Panc1 (cell line): ENCODE data around the gene RALGPS1.

Experiments used
- CTCF ChIP-seq: fragments of 450-650 bp; IDR thresholded peaks from 2 replicates; pipeline ENCODE4 v1.5.1; 2017; ENCODE audit warnings: mild to moderate bottlenecking
- POLR2AphosphoS5 ChIP-seq: IDR thresholded peaks from 2 replicates; pipeline ENCODE4 v1.6.1; 2012; ENCODE audit warnings: mild to moderate bottlenecking, low read depth, low read length, moderate library complexity
- REST ChIP-seq, 2 experiments: IDR thresholded peaks; 2 replicates each; pipeline ENCODE4 v1.6.1; 2011 to 2012; ENCODE audit warnings: low read depth in 2 of 2, control low read depth in 1 of 2, low read length in 1 of 2, mild to moderate bottlenecking in 1 of 2, moderate library complexity in 1 of 2; ENCODE audit not compliant: insufficient read depth in 1 of 2
- SIN3A ChIP-seq: IDR thresholded peaks from 2 replicates; pipeline ENCODE4 v1.6.1; 2012; ENCODE audit warnings: low read depth, mild to moderate bottlenecking, low read length, moderate library complexity, borderline replicate concordance; ENCODE audit not compliant: insufficient read depth
- TCF7L2 ChIP-seq: IDR thresholded peaks from 2 replicates; pipeline ENCODE4 v1.6.1; 2011; ENCODE audit warnings: mild to moderate bottlenecking, low read depth, low read length, inconsistent platforms

GRCh38 chr9:127118597-127119319, 204.2 kb downstream of the RALGPS1 start:
- no peak for TF ChIP-seq CTCF
- no peak for TF ChIP-seq TCF7L2
- no peak for TF ChIP-seq SIN3A
- TF ChIP-seq REST (IDR thresholded peaks at IDR 0.05; ENCODE audit: insufficient read depth in 1 of 2, low read depth in 2 of 2, low read length in 1 of 2) = no peak
- TF ChIP-seq POLR2AphosphoS5 = no peak
